NCI-H1092 treated with DMSO at 0.1 percent for 48 hours (cell line): Measurements from ENCODE around the gene TTLL1.

Source experiments
- DNase-seq: peaks from one replicate; lab custom pipeline; 2025; lab: John Stamatoyannopoulos, UW

The TTLL1 gene

DNA sequence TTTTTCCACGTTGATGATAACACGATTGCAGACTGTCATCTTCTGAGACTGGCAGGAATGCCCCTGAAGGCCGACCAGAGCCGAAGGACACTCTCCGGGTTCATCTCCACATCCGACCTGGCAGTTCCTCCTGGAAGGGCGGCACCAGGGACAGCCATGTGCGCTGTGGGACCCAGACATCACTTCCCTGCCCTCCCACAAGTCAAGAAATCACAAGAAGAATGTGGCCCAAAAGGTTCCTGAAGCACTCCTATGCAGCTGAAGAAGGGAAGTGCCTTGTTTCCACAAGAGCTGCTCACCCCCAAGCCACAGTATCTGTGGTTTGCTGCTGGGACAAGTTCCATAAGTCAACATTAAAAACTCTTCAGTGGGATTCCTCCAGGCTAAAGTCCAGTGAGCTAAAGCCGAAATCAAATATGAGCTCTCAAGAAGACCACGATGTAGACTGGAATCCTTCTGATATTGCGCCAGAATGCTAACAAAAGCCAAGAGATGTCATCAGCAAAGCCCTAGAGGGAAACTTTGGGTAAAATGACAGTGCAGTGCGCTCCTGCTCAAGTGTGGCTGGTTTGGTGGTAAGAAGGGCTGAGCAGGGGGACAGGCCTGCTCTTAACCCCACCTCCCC, 95.4 kb downstream of the TTLL1 start:
- no peak for DNase-seq

DNA sequence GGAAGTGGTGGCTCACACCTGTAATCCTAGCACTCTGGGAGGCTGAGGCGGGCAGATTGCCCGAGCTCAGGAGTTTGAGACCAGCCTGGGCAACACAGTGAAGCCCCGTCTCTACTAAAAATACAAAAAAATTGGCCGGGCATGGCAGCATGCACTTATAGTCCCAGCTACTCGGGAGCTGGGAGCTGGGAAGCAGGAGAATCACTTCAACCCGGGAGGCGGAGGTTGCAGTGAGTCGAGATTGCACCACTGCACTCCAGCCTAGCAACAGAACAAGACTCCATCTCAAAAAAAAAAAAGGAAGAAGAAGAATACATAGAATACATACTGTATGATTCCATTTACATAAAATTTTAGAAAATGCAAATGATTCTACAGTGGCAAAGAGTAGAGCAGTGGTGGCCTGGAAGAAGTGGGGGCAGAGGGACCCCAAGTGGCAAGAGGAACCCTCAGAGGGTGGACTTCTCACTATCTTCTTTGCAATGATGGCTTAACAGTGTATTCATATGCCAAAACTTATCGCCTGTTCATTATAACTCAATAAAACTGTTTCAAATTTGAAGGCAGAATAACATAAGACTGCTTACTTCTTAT, 96.2 kb downstream of the TTLL1 start:
- DNase-seq, result no peak

DNA sequence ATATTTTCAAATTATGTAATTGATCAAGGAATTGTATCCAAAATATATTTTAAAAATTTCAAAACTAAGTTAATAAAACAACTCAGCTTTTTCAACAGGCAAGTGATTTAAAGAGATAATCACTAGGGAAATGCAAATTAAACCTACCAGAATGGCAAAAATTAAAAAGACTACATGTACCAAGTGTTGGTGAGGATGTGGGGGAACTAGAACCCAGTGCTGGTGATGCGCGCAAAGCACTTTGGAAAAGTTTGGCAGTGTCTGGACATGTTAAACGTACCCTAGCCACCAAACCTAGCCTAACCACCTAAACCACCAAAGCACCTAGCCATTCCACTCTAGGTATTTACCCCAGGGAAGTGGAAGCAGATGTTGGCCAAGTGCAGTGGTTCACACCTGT, 97.1 kb downstream of the TTLL1 start:
- no peak for DNase-seq

DNA sequence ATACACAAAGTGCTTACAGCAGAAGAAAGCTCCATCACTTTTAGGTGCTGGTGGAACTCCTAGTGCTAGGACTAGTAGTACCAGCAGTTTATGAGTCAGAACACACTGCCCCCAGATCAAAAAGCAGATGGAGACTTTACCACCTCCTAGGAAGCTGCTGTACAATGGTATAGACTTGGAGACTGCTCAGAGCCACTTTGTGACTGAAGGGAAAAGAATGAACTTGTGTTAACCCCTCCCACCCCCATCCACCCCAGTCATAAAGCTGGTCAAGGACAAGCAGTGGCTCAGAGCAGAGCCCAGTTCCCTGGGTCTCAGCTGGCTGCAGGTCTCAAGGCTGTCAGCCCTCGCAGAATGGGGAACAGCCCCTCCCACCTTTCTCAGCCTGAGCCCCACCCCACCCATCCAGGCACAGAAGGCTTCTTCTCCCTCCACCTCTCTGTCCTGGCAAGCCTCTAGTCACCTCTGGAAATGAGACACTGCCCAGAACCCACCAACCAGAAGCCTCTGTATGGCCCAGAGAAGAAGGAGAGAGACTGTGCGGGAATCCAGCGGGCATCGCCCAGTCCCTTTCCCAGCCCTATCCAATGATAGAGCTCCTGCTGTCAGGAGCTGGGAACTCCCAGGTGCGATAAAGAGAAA, 98.1 kb downstream of the TTLL1 start:
- DNase-seq, result no peak

DNA sequence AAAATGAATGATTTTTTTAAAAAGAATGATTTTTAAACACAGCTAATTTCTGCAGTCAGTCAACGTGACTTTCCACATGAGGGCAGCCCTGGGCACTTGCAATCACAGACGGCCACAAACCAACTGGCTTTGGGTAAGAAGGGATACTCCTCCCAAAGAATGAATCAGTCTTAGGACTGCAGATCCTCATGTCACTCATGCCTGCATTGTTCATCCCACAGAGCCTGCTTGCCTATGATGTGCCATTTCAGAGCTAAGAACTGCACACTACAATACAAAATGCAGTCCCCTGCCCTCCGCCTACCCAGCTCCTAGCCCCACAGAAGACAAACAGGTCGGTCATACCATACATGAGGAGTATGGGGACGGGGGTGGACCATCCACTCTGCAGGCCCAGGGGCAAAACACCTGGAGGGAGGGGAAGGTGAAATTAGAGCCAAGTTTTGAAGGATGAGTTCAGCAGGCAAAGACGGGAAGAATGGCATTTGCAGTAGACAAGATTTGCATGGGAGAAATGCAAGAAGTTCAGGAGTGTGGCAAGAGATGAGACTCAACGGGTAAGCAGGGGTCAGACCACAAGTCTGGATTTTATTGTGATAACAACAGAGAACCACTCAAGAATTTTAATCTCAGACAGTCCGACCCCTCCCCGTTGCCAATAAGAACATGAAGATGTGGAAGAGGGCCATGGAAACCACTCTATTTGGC, 98.9 kb downstream of the TTLL1 start:
- DNase-seq, result no peak
